Dendritic cell treated with granulocyte-macrophage colony-stimulating factor and Interleukin-4, amounts not matched to agents 40 ng/mL and 50 ng/mL, for 4 days (primary cell): ENCODE measurements around the gene CENPH.
"Not testable (repeated sequence)": the region's sequence is repeated elsewhere in the genome, so short reads cannot be mapped to it uniquely, and the experiment has no call there.

Experiments
- H3K27ac Mint-ChIP-seq: one replicate; pipeline ENCODE4 v1.8.0; 2022; ENCODE audit warnings: mild to moderate bottlenecking, mixed read lengths
- H3K27me3 Mint-ChIP-seq: one replicate; pipeline ENCODE4 v1.8.0; 2022; ENCODE audit warnings: mild to moderate bottlenecking, mixed read lengths
- H3K36me3 Mint-ChIP-seq: one replicate; pipeline ENCODE4 v1.8.0; 2022; ENCODE audit warnings: low read depth, mixed read lengths
- H3K4me1 Mint-ChIP-seq: one replicate; pipeline ENCODE4 v1.8.0; 2022; ENCODE audit warnings: low read depth, mixed read lengths
- H3K4me3 Mint-ChIP-seq: one replicate; pipeline ENCODE4 v1.8.0; 2022; ENCODE audit warnings: mild to moderate bottlenecking, moderate library complexity, mixed read lengths
- H3K9me3 Mint-ChIP-seq: one replicate; pipeline ENCODE4 v1.8.0; 2022; ENCODE audit warnings: mixed read lengths
- intact Hi-C: fragments of 100-400 bp; cut with micrococcal nuclease; formaldehyde crosslinking; loops from one replicate; pipeline ENCODE4 v1.15.0; 2022

Gene CENPH

DNA sequence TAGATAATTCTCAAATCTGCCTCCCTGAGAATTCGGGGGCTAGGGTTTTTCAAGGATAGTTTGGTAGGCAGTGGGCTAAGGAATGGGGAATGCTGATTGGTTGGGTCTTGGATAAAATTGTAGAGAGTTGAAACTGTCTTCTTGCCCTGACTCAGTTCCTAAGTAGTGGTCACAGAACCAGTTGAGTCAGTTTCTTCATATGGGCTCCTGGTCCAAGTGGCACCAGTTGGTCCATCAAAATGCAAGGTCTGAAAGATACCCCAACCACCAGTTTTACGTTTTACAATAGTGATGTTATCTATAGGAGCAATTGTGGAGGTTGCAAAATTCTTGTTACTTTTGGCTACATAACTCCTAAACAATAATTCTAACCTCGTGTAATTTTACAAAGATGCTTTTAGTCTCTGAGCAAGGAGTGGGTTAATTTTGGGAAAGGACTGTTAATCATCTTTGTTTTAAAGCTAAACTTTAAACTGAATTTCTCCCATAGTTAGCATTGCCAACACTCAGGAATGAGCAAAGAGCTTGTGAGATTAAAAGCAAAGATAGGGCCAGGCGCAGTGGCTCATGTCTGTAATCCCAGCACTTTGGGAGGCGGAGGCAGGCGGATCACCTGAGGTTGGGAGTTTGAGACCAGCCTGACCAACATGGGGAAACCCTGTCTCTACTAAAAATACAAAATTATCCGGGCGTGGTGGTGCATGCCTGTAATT lies 53.0 kb downstream of the CENPH start:
- Mint-ChIP-seq H3K4me1 (peaks cover 21% of the 10 kb centered on the region), H3K9me3 (peaks cover 4% of the 10 kb centered on the region), H3K36me3 (peaks cover 76% of the 10 kb centered on the region), H3K27ac (no peak overlapping the region), H3K4me3 (no peak overlapping the region), H3K27me3 (no peaks in the 10 kb centered on the region)
- intact Hi-C loops = no loop called here

DNA sequence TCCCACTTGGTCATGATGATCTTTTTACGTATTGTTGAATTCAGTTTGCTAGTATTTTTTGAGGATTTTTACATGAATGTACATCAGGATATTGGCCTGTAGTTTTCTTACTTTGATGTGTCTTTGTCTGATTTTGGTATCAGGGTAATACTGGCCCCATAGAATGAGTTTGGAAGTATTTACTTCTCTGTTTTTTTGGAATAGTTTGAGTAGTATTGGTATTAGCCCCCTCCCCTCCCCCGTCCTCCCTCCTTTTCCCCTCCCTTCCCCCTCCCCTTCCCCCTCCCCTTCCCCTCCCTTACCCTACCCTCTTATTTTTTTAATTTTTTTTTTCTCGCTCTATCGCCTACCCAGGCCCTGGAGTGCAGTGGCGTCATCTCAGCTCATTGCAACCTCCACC lies 55.6 kb downstream of the CENPH start:
- Mint-ChIP-seq H3K27ac (no peak overlapping the region), H3K4me1 (peaks cover 13% of the 10 kb centered on the region), H3K4me3 (no peak overlapping the region), H3K27me3 (no peaks in the 10 kb centered on the region), H3K9me3 (peaks cover 14% of the 10 kb centered on the region), H3K36me3 (peaks cover 68% of the 10 kb centered on the region)
- intact Hi-C loops = no loop called here

DNA sequence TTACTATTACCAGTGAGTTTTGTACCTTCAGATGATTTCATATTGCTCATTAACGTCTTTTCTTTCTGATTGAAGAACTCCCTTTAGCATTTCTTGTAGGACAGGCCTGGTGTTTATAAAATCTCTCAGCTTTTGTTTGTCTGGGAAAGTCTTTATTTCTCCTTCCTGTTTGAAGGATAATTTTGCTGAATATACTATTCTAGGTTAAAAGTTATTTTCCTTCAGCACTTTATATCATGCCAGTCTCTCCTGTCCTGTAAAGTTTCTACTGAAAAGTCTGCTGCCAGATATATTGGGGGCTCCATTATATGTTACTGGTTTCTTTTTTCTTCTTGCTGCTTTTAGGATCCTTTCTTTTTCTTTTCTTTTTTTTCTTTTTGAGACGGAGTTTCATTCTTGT lies 58.6 kb downstream of the CENPH start:
- H3K4me3 Mint-ChIP-seq = no peak overlapping the region
- peaks cover 6% of the 10 kb centered on the region for H3K4me1 Mint-ChIP-seq
- intact Hi-C loops = no loop called here

DNA sequence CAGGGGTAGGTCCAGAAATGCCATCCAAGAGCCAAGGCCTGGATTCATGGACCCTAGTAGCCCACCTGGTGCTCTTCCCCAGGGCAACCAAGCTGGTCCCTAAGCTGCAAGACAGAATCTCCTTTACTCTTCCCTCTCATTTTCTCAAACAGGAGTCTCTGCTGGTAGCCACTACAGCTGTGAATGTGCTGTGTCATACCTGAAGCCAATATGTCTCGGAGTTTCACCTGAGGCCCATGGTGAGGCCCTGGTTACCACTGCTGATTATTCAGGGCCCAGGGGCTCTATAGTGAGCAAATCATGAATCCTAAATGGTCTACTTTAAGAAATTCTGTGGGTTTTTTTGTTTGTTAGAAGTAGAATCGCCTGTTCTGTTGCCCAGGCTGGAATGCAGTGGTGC lies 61.2 kb downstream of the CENPH start:
- intact Hi-C loops = no loop called here
- Mint-ChIP-seq H3K27ac (no peak overlapping the region), H3K4me1 (no peaks in the 10 kb centered on the region), H3K4me3 (no peak overlapping the region), H3K27me3 (no peaks in the 10 kb centered on the region), H3K9me3 (peaks cover 14% of the 10 kb centered on the region), H3K36me3 (peaks cover 67% of the 10 kb centered on the region)

More for the DNA sequence above, 58.6 kb downstream of the CENPH start:
- H3K27ac Mint-ChIP-seq = no peak overlapping the region
- H3K36me3 Mint-ChIP-seq = peaks cover 66% of the 10 kb centered on the region
- no peaks in the 10 kb centered on the region for H3K27me3 Mint-ChIP-seq
- peaks cover 14% of the 10 kb centered on the region for H3K9me3 Mint-ChIP-seq

DNA sequence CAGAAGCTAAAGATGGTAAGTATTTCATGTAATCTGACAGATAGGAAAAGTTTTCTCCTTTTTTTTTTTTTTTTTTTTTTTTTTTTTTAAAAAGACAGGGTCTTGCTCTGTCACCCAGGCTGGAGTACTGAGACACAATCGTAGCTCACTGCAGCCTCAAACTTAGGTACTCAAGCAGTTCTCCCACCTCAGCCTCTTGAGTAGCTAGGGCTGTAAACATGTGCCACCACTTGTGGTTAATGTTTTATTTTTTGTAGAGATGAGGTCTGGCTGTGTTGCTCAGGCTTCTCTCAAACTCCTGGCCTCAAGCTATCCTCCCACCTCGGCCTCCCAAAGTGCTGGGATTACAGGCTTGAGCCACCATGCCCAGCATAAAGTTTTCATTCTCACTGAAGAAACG lies 63.1 kb downstream of the CENPH start:
- no peaks in the 10 kb centered on the region for H3K27me3 Mint-ChIP-seq
- peaks cover 69% of the 10 kb centered on the region for H3K36me3 Mint-ChIP-seq
- peaks cover 10% of the 10 kb centered on the region for H3K9me3 Mint-ChIP-seq
- no peaks in the 10 kb centered on the region for H3K4me1 Mint-ChIP-seq
- intact Hi-C loops = no loop called here
- no peak overlapping the region for H3K4me3 Mint-ChIP-seq
- no peak overlapping the region for H3K27ac Mint-ChIP-seq

DNA sequence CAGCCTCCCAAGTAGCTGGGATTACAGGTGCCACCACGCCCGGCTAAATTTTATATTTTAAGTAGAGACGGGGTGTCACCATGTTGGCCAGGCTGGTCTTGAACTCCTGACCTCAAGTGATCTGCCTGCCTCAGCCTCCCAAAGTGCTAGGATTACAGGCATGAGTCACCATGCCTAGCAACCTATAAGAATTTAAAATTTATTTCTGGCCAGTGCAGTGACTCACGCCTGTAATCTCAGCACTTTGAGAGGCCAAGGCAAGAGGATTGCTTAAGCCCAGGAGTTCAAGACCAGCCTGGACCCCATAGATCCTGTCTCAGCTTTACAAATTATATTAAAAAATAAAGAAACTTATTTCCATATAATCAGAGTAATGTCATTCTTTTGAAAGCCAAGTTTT lies 66.6 kb downstream of the CENPH start:
- intact Hi-C loops, H3K4me3 Mint-ChIP-seq, H3K27me3 Mint-ChIP-seq, H3K4me1 Mint-ChIP-seq, H3K9me3 Mint-ChIP-seq, H3K27ac Mint-ChIP-seq: not testable (repeated sequence)
- H3K36me3 Mint-ChIP-seq = peaks cover 78% of the 10 kb centered on the region

DNA sequence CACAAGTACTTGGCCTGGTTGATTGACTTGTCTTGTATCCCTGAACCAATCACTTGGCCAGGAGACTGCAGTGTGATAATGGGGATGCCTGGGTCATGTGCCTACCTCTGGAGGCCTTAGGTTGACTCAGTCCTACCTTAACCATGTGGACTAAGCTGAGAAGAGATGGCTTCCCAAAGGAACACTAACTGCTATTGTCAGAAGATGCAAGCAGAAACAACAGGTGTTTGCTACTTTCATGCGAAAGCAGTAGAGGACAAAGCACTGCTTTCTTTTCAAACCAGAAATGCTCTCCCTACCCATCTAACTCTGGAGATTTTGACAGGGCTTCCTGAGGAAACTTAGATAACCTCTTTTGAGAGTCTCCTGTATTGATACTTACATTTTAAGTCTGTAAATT lies 68.2 kb downstream of the CENPH start:
- H3K4me3 Mint-ChIP-seq = no peak overlapping the region
- no peaks in the 10 kb centered on the region for H3K27me3 Mint-ChIP-seq
- no peaks in the 10 kb centered on the region for H3K4me1 Mint-ChIP-seq
- H3K9me3 Mint-ChIP-seq = no peaks in the 10 kb centered on the region
- H3K36me3 Mint-ChIP-seq = peaks cover 84% of the 10 kb centered on the region
- intact Hi-C loops = no loop called here
- no peak overlapping the region for H3K27ac Mint-ChIP-seq
